Measurements from ENCODE around the gene ZFP90.

DNA sequence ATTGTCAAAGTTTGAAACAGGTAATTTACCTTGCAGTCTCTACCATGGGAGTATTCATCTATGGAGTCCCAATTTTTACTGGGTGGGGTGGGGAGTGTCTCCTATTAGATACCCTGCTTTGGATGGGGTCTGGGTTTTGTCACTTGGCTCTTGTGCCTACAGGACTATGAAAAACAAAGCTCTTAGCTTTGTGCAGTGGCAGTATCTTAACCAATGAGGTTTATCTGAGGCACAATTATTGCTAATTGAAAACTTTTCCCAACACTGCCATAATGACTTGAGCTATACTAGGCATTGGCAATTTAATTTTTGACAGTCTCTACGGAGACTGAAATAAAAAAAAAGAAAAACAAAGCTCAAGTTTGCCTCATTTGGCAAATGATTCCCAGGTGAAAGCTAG, 3.8 kb upstream of the ZFP90 start:
- TF ChIP-seq, protein P1, sequence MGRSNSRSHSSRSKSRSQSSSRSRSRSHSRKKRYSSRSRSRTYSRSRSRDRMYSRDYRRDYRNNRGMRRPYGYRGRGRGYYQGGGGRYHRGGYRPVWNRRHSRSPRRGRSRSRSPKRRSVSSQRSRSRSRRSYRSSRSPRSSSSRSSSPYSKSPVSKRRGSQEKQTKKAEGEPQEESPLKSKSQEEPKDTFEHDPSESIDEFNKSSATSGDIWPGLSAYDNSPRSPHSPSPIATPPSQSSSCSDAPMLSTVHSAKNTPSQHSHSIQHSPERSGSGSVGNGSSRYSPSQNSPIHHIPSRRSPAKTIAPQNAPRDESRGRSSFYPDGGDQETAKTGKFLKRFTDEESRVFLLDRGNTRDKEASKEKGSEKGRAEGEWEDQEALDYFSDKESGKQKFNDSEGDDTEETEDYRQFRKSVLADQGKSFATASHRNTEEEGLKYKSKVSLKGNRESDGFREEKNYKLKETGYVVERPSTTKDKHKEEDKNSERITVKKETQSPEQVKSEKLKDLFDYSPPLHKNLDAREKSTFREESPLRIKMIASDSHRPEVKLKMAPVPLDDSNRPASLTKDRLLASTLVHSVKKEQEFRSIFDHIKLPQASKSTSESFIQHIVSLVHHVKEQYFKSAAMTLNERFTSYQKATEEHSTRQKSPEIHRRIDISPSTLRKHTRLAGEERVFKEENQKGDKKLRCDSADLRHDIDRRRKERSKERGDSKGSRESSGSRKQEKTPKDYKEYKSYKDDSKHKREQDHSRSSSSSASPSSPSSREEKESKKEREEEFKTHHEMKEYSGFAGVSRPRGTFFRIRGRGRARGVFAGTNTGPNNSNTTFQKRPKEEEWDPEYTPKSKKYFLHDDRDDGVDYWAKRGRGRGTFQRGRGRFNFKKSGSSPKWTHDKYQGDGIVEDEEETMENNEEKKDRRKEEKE (IDR thresholded peaks at IDR 0.05; ENCODE audit: borderline replicate concordance in 1 of 2, control insufficient read depth in 1 of 2, low read depth in 2 of 2, low read length in 1 of 2) = no peak
- TF ChIP-seq HNRNPUL1 (IDR thresholded peaks at IDR 0.05; ENCODE audit: low read length) = no peak
- TF ChIP-seq EGR1 (conservative IDR thresholded peaks at IDR 0.05) = no peak
- no peak for TF ChIP-seq ZNF12 (CRISPR knock-in tag; IDR thresholded peaks at IDR 0.05)
- no peak for TF ChIP-seq ZNF583 (CRISPR knock-in tag; IDR thresholded peaks at IDR 0.05)
- no peak for TF ChIP-seq ZFP36 (IDR thresholded peaks at IDR 0.05; ENCODE audit: low read depth, low read length, partially characterized antibody)
- TF ChIP-seq, protein P2, sequence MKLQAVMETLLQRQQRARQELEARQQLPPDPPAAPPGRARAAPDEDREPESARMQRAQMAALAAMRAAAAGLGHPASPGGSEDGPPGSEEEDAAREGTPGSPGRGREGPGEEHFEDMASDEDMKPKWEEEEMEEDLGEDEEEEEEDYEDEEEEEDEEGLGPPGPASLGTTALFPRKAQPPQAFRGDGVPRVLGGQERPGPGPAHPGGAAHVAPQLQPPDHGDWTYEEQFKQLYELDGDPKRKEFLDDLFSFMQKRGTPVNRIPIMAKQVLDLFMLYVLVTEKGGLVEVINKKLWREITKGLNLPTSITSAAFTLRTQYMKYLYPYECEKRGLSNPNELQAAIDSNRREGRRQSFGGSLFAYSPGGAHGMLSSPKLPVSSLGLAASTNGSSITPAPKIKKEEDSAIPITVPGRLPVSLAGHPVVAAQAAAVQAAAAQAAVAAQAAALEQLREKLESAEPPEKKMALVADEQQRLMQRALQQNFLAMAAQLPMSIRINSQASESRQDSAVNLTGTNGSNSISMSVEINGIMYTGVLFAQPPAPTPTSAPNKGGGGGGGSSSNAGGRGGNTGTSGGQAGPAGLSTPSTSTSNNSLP (IDR thresholded peaks at IDR 0.05; ENCODE audit: borderline replicate concordance, low read depth, low read length) = no peak
- no peak for TF ChIP-seq CTCF (IDR thresholded peaks at IDR 0.05 in 2 of 3, conservative IDR thresholded peaks at IDR 0.05 in 1 of 3; ENCODE audit: insufficient read depth in 2 of 3, low read depth in 1 of 3, low read length in 3 of 3)
- no peak for TF ChIP-seq POLR2A (conservative IDR thresholded peaks at IDR 0.05)
- no peak for TF ChIP-seq GTF2A2 (tag; IDR thresholded peaks at IDR 0.05)
- TF ChIP-seq SIN3A (IDR thresholded peaks at IDR 0.05; ENCODE audit: borderline replicate concordance in 2 of 2, control insufficient read depth in 1 of 2, low read depth in 2 of 2, low read length in 2 of 2) = no peak
- no peak for TF ChIP-seq PRDM10 (IDR thresholded peaks at IDR 0.05; ENCODE audit: partially characterized antibody)
- TF ChIP-seq ZFP30 (CRISPR knock-in tag; IDR thresholded peaks at IDR 0.05; ENCODE audit: borderline replicate concordance) = no peak
- no peak for TF ChIP-seq HNRNPK (IDR thresholded peaks at IDR 0.05; ENCODE audit: low read depth, low read length, poor library complexity, severe bottlenecking)

Measured in K562 (cell line).